GM12878 (cell line): ENCODE data around the gene TMEM184C. TPM values are rescaled to one million over a fixed set of nuclear protein-coding genes. Genes with fewer than 3 reads are reported as not detected.

Experiments used
- ASH2L ChIP-seq: fragments of 300-600, 200-600 bp; sonication (generic); IDR thresholded peaks from 2 replicates; pipeline ENCODE4 v1.6.1; 2017; ENCODE audit warnings: low read depth, mild to moderate bottlenecking, borderline replicate concordance
- BRCA1 ChIP-seq: IDR thresholded peaks from 2 replicates; pipeline ENCODE4 v1.6.1; 2011; ENCODE audit warnings: low read depth, low read length, improper control_type of control experiment
- ESRRA ChIP-seq: IDR thresholded peaks from 2 replicates; pipeline ENCODE4 v1.6.1; 2012; ENCODE audit warnings: mild to moderate bottlenecking, low read length, improper control_type of control experiment
- ETV6 ChIP-seq, 2 experiments: fragments of 450-650 bp in 1 of 2; IDR thresholded peaks in 1 of 2; conservative IDR thresholded peaks in 1 of 2; 2 replicates each; pipeline ENCODE4 v1.6.1; 2014; ENCODE audit warnings: antibody characterized with exemption in 1 of 2, borderline replicate concordance in 1 of 2, low read depth in 1 of 2, mild to moderate bottlenecking in 1 of 2, moderate library complexity in 1 of 2
- GATAD2B ChIP-seq: fragments of 450-650 bp; conservative IDR thresholded peaks from 2 replicates; pipeline ENCODE4 v1.6.1; 2017; ENCODE audit warnings: low read depth, mild to moderate bottlenecking, moderate library complexity
- KLF5 ChIP-seq: fragments of 450-650 bp; IDR thresholded peaks from 2 replicates; pipeline ENCODE4 v1.6.1; 2014; ENCODE audit warnings: mild to moderate bottlenecking; ENCODE audit not compliant: partially characterized antibody
- NFYA ChIP-seq: IDR thresholded peaks from 2 replicates; pipeline ENCODE4 v1.6.1; 2011; ENCODE audit warnings: low read depth, mild to moderate bottlenecking, low read length, improper control_type of control experiment, borderline replicate concordance
- NFYB ChIP-seq: IDR thresholded peaks from 2 replicates; pipeline ENCODE4 v1.6.1; 2011; ENCODE audit warnings: low read depth, mild to moderate bottlenecking, low read length, improper control_type of control experiment, moderate library complexity; ENCODE audit not compliant: insufficient read depth
- NR2C2 ChIP-seq: IDR thresholded peaks from 2 replicates; pipeline ENCODE4 v1.6.1; 2011; ENCODE audit warnings: borderline replicate concordance, low read depth; ENCODE audit not compliant: control insufficient read depth, insufficient read length
- NR2F1 ChIP-seq: fragments of 450-650 bp; conservative IDR thresholded peaks from 2 replicates; pipeline ENCODE4 v1.6.1; 2017; ENCODE audit warnings: mild to moderate bottlenecking
- NRF1 ChIP-seq: conservative IDR thresholded peaks from 2 replicates; pipeline ENCODE4 v1.6.1; 2011; ENCODE audit warnings: mild to moderate bottlenecking, low read depth, low read length, improper control_type of control experiment
- PAX8 ChIP-seq: fragments of 450-650 bp; IDR thresholded peaks from 2 replicates; pipeline ENCODE4 v1.6.1; 2017; ENCODE audit warnings: mild to moderate bottlenecking, moderate library complexity
- RAD51 ChIP-seq: fragments of 450-650 bp; IDR thresholded peaks from 2 replicates; pipeline ENCODE4 v1.6.1; 2016; ENCODE audit warnings: moderate library complexity, mild to moderate bottlenecking, inconsistent platforms
- RUNX3 ChIP-seq: IDR thresholded peaks from 2 replicates; pipeline ENCODE4 v1.6.1; 2012; ENCODE audit warnings: low read length, inconsistent platforms
- SMAD1 ChIP-seq: fragments of 450-650 bp; IDR thresholded peaks from 2 replicates; pipeline ENCODE4 v1.6.1; 2018; ENCODE audit warnings: mild to moderate bottlenecking, low read depth; ENCODE audit not compliant: partially characterized antibody
- SREBF1 ChIP-seq: IDR thresholded peaks from 2 replicates; pipeline ENCODE4 v1.6.1; 2012; ENCODE audit warnings: mild to moderate bottlenecking, low read length
- SREBF2 ChIP-seq: IDR thresholded peaks from 2 replicates; pipeline ENCODE4 v1.6.1; 2012; ENCODE audit warnings: mild to moderate bottlenecking, low read length
- WRNIP1 ChIP-seq: IDR thresholded peaks from 2 replicates; pipeline ENCODE4 v1.6.1; 2011; ENCODE audit warnings: low read depth, low read length, improper control_type of control experiment, borderline replicate concordance
- polyA plus RNA-seq, 11 experiments: library from polyadenylated mRNA; depleted of rRNA in 4 of 11; unstranded in 6 of 11; stranded (reverse) in 5 of 11; fragments of >200 nt; fragmentation: Nextera tagmentation in 4 of 11; fragmentation: Illumina TruSeq in 1 of 11; extraction: Ambion mirVana in 4 of 11; extraction: Trizol in 1 of 11; gene quantifications; 1 replicate in 1 of 11; 2 replicates in 10 of 11; pipeline versions ENCODE4 v1.2.1 to v1.2.3, GENCODE V29; 2011 to 2016; ENCODE audit warnings: inconsistent platforms in 2 of 11, missing spikeins in 2 of 11, low read depth in 1 of 11
- total RNA-seq, 4 experiments: library from RNA; depleted of rRNA in 3 of 4; stranded (reverse); fragments of >200 nt in 3 of 4; fragmentation: Illumina TruSeq in 1 of 4; extraction: Trizol in 1 of 4; gene quantifications; 2 replicates each; pipeline versions ENCODE4 v1.2.1 to v1.2.3, GENCODE V29; 2013 to 2021
- TF ChIP-seq, protein P1 (sequence below): fragments of 450-650 bp; IDR thresholded peaks from 2 replicates; pipeline ENCODE4 v1.6.1; 2017; ENCODE audit warnings: mild to moderate bottlenecking, moderate library complexity
- TF ChIP-seq, protein P2 (sequence below): IDR thresholded peaks from 2 replicates; pipeline ENCODE4 v1.6.1; 2012; ENCODE audit warnings: low read depth, low read length, improper control_type of control experiment
- TF ChIP-seq, protein P3 (sequence below): IDR thresholded peaks from 2 replicates; pipeline ENCODE4 v1.6.1; 2012; ENCODE audit warnings: improper control_type of control experiment, low read depth, low read length; ENCODE audit not compliant: insufficient replicate concordance

TMEM184C gene
- total and polyA plus RNA-seq, 10 of the 15 experiments (the other 5 are each of a cell fraction or from before 2014, with no cell fraction given), result 3.4 to 22.6 (median 18.2) TPM

DNA sequence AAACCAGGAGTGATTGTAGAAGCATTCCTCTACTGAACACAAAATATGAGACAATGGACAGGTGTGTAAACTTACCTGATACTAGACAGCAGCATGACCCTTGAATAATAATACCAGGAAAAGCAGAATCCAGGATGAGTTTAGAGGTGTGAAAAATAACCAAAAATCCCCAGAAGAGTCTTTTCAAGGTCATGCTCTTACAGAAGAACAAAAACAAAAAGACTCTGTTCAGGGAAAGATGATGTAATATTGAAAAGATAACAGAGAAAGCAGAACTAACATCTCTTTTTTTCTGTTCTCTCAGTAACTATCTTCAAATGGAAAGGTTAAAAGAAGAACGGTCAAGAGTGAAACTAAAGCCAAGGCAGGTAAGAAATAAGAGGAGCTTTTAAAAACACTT is 100.7 kb downstream of the TMEM184C start (continued):
- TF ChIP-seq, protein P1, sequence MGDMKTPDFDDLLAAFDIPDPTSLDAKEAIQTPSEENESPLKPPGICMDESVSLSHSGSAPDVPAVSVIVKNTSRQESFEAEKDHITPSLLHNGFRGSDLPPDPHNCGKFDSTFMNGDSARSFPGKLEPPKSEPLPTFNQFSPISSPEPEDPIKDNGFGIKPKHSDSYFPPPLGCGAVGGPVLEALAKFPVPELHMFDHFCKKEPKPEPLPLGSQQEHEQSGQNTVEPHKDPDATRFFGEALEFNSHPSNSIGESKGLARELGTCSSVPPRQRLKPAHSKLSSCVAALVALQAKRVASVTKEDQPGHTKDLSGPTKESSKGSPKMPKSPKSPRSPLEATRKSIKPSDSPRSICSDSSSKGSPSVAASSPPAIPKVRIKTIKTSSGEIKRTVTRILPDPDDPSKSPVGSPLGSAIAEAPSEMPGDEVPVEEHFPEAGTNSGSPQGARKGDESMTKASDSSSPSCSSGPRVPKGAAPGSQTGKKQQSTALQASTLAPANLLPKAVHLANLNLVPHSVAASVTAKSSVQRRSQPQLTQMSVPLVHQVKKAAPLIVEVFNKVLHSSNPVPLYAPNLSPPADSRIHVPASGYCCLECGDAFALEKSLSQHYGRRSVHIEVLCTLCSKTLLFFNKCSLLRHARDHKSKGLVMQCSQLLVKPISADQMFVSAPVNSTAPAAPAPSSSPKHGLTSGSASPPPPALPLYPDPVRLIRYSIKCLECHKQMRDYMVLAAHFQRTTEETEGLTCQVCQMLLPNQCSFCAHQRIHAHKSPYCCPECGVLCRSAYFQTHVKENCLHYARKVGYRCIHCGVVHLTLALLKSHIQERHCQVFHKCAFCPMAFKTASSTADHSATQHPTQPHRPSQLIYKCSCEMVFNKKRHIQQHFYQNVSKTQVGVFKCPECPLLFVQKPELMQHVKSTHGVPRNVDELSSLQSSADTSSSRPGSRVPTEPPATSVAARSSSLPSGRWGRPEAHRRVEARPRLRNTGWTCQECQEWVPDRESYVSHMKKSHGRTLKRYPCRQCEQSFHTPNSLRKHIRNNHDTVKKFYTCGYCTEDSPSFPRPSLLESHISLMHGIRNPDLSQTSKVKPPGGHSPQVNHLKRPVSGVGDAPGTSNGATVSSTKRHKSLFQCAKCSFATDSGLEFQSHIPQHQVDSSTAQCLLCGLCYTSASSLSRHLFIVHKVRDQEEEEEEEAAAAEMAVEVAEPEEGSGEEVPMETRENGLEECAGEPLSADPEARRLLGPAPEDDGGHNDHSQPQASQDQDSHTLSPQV, result no peak
- no peak for TF ChIP-seq ASH2L
- TF ChIP-seq WRNIP1, result no peak
- no peak for TF ChIP-seq NFYA
- no peak for TF ChIP-seq GATAD2B
- no peak for TF ChIP-seq NRF1
- TF ChIP-seq NR2F1, result peak; percentile 76
- TF ChIP-seq BRCA1, result no peak
- TF ChIP-seq PAX8, result no peak
- TF ChIP-seq RUNX3, result peak; percentile 5; the same call in 1 of the 2 replicates
- peak; percentile 98 for TF ChIP-seq ESRRA
- TF ChIP-seq NFYB, result no peak
- 0 out of 2 replicates have a peak, but pooled peaks have one; percentile 13 for TF ChIP-seq RAD51
- TF ChIP-seq SMAD1, result no peak
- no peak for TF ChIP-seq KLF5
- no peak for TF ChIP-seq NR2C2
- no peak for TF ChIP-seq SREBF1
- TF ChIP-seq, protein P2, sequence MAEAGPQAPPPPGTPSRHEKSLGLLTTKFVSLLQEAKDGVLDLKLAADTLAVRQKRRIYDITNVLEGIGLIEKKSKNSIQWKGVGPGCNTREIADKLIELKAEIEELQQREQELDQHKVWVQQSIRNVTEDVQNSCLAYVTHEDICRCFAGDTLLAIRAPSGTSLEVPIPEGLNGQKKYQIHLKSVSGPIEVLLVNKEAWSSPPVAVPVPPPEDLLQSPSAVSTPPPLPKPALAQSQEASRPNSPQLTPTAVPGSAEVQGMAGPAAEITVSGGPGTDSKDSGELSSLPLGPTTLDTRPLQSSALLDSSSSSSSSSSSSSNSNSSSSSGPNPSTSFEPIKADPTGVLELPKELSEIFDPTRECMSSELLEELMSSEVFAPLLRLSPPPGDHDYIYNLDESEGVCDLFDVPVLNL, result no peak
- TF ChIP-seq, protein P3, sequence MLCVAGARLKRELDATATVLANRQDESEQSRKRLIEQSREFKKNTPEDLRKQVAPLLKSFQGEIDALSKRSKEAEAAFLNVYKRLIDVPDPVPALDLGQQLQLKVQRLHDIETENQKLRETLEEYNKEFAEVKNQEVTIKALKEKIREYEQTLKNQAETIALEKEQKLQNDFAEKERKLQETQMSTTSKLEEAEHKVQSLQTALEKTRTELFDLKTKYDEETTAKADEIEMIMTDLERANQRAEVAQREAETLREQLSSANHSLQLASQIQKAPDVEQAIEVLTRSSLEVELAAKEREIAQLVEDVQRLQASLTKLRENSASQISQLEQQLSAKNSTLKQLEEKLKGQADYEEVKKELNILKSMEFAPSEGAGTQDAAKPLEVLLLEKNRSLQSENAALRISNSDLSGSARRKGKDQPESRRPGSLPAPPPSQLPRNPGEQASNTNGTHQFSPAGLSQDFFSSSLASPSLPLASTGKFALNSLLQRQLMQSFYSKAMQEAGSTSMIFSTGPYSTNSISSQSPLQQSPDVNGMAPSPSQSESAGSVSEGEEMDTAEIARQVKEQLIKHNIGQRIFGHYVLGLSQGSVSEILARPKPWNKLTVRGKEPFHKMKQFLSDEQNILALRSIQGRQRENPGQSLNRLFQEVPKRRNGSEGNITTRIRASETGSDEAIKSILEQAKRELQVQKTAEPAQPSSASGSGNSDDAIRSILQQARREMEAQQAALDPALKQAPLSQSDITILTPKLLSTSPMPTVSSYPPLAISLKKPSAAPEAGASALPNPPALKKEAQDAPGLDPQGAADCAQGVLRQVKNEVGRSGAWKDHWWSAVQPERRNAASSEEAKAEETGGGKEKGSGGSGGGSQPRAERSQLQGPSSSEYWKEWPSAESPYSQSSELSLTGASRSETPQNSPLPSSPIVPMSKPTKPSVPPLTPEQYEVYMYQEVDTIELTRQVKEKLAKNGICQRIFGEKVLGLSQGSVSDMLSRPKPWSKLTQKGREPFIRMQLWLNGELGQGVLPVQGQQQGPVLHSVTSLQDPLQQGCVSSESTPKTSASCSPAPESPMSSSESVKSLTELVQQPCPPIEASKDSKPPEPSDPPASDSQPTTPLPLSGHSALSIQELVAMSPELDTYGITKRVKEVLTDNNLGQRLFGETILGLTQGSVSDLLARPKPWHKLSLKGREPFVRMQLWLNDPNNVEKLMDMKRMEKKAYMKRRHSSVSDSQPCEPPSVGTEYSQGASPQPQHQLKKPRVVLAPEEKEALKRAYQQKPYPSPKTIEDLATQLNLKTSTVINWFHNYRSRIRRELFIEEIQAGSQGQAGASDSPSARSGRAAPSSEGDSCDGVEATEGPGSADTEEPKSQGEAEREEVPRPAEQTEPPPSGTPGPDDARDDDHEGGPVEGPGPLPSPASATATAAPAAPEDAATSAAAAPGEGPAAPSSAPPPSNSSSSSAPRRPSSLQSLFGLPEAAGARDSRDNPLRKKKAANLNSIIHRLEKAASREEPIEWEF, result no peak
- no peak for TF ChIP-seq SREBF2
- TF ChIP-seq ETV6 (conservative IDR thresholded peaks at IDR 0.05 in 1 of 2, IDR thresholded peaks at IDR 0.05 in 1 of 2; ENCODE audit: borderline replicate concordance in 1 of 2, low read depth in 1 of 2), result no peak
